ENCODE data around the gene TRPM2. TPM values are rescaled to one million over a fixed set of nuclear protein-coding genes. Genes with fewer than 3 reads are reported as not detected.

TRPM2 gene
- total and polyA plus RNA-seq, 2 of the 8 experiments (the other 6 are each of a cell fraction or from before 2014, with no cell fraction given): 0.27 to 0.28 TPM

- peaks cover 3 to 25% of the 10 kb centered on the region in 2 experiments; a peak in 3 of 4 replicates for H3K79me2 ChIP-seq (ENCODE audit: control insufficient read depth in 1 of 2, insufficient read depth in 2 of 2, low read length in 2 of 2)
- no peak overlapping the region for H2BK12ac ChIP-seq (ENCODE audit: low read depth, low read length)
- peaks cover 0 to 12% (median 4%) of the 10 kb centered on the region in 4 experiments; a peak in 4 of 8 replicates for H3K36me3 ChIP-seq (ENCODE audit: control insufficient read depth in 2 of 4, insufficient read depth in 4 of 4, low read length in 3 of 4)
- no peak overlapping the region for H4K8ac ChIP-seq (ENCODE audit: extremely low read depth, insufficient read depth, low read length)
- H3K79me1 ChIP-seq (ENCODE audit: low read depth, low read length): no peaks in the 10 kb centered on the region
- H2AFZ ChIP-seq (ENCODE audit: low read length): no peak overlapping the region
- H3K4me2 ChIP-seq (ENCODE audit: insufficient read depth in 1 of 2, low read depth in 2 of 2, low read length in 2 of 2): peak overlapping the region; percentile 65 to 92
- H3K4me1 ChIP-seq (replicated peaks in 1 of 4; ENCODE audit: control insufficient read depth in 3 of 4, insufficient read depth in 4 of 4, low read length in 3 of 4): peaks cover 0 to 3% (median 1%) of the 10 kb centered on the region in 4 experiments; a peak in 3 of 7 replicates
- FAIRE-seq: no peak
- H3K14ac ChIP-seq (ENCODE audit: insufficient read length): no peak overlapping the region
- H2BK15ac ChIP-seq (ENCODE audit: low read length): no peak overlapping the region
- H3K9ac ChIP-seq (replicated peaks in 1 of 4; ENCODE audit: extremely low read depth in 1 of 4, low read depth in 3 of 4, low read length in 3 of 4): peak overlapping the region in 3 of 4 experiments; percentile 56 to 59 (median 58); a peak in 3 of 7 replicates
- no peak overlapping the region for H4K5ac ChIP-seq (ENCODE audit: insufficient read length, low read depth, low read length)
- no peak overlapping the region for H3K18ac ChIP-seq (ENCODE audit: extremely low read depth, low read length)
- 63% methylated on average over 16 of the region's 16 CpGs; no CpG with 5 or more reads in 1 of the 2 experiments for WGBS, 2 experiments (ENCODE audit: extremely low coverage in 1 of 2, insufficient coverage in 1 of 2, insufficient read length in 1 of 2, insufficient replicate concordance in 2 of 2, low coverage in 1 of 2, low lambda C conversion rate in 2 of 2, missing lambda C conversion rate in 1 of 2)
- no peak overlapping the region for H3K4ac ChIP-seq (replicated peaks; ENCODE audit: insufficient read length, low read depth, low read length)
- no peak overlapping the region for H2BK20ac ChIP-seq (ENCODE audit: low read length)
- H3K27me3 ChIP-seq (replicated peaks in 1 of 4; ENCODE audit: control insufficient read depth in 3 of 4, extremely low read depth in 1 of 4, insufficient read depth in 3 of 4, low read length in 3 of 4): no peaks in the 10 kb centered on the region; a peak in 1 of 7 replicates
- peak overlapping the region; percentile 64 to 93 (median 67) for H3K4me3 ChIP-seq (ENCODE audit: extremely low read depth in 1 of 4, insufficient read depth in 2 of 4, low read depth in 3 of 4, low read length in 4 of 4)
- no peak for DNase-seq (ENCODE audit: low read depth in 1 of 2, low spot score in 2 of 2)
- H4K91ac ChIP-seq (replicated peaks; ENCODE audit: insufficient read length, low read length): no peak overlapping the region
- no peaks in the 10 kb centered on the region; the same call in 1 of the 2 replicates for H3K23me2 ChIP-seq (ENCODE audit: low read depth, low read length)
- no peak overlapping the region for H2BK120ac ChIP-seq (replicated peaks; ENCODE audit: low read depth, low read length)
- POLR2A ChIA-PET (ENCODE audit: partially characterized antibody): interaction anchor here (0.6 to 1.4 kb wide), 9 partner anchors 10 to 443 kb away, joined by 3 to 14 read pairs (median 3); partner anchors contain the start of gene PTTG1IP
- no peak overlapping the region for H3K56ac ChIP-seq (replicated peaks; ENCODE audit: insufficient read length, low read depth, low read length)
- no peak overlapping the region; the same call in 1 of the 2 replicates for H2BK5ac ChIP-seq (ENCODE audit: low read depth, low read length)
- no peaks in the 10 kb centered on the region for H4K20me1 ChIP-seq (replicated peaks in 1 of 2; ENCODE audit: control insufficient read depth in 1 of 2, insufficient read depth in 2 of 2, low read length in 2 of 2)
- no peak overlapping the region for H3K27ac ChIP-seq (ENCODE audit: low read depth, low read length)
- CTCF ChIA-PET (ENCODE audit: partially characterized antibody): interaction anchor here (0.9 to 1.3 kb wide), 5 partner anchors 18 to 314 kb away, joined by 3 to 5 read pairs (median 3); no protein-coding TSS in a partner anchor
- H3K23ac ChIP-seq (ENCODE audit: insufficient read length): no peak overlapping the region
- H2AK5ac ChIP-seq (ENCODE audit: low read depth, low read length): no peak overlapping the region
- peaks cover 0 to 6% of the 10 kb centered on the region in 2 experiments; a peak in 2 of 4 replicates for H3K9me3 ChIP-seq (ENCODE audit: insufficient read depth in 2 of 2, low read depth in 1 of 2, low read length in 1 of 2)
- TF ChIP-seq CBX8 (IDR thresholded peaks at IDR 0.05; ENCODE audit: borderline replicate concordance, low read depth, low read length): no peak
- TF ChIP-seq CTBP2 (IDR thresholded peaks at IDR 0.05; ENCODE audit: borderline replicate concordance, insufficient read depth, insufficient read length, low read length): no peak
- no peak for TF ChIP-seq SUZ12 (IDR thresholded peaks at IDR 0.05; ENCODE audit: low read length)
- TF ChIP-seq POU5F1 (IDR thresholded peaks at IDR 0.05; ENCODE audit: low read depth, low read length): no peak
- TF ChIP-seq ZNF274 (IDR thresholded peaks at IDR 0.05; ENCODE audit: borderline replicate concordance, extremely low read depth, low read length): no peak
- no peak for TF ChIP-seq SRF (IDR thresholded peaks at IDR 0.05; ENCODE audit: low read depth, low read length)
- no peak for TF ChIP-seq TBP (IDR thresholded peaks at IDR 0.05; ENCODE audit: low read depth, low read length)
- no peak for TF ChIP-seq RAD21 (IDR thresholded peaks at IDR 0.05 in 1 of 2, conservative IDR thresholded peaks at IDR 0.05 in 1 of 2; ENCODE audit: low read depth in 2 of 2, low read length in 2 of 2)
- no peak for TF ChIP-seq SIN3A (conservative IDR thresholded peaks at IDR 0.05 in 1 of 2, IDR thresholded peaks at IDR 0.05 in 1 of 2; ENCODE audit: low read depth in 1 of 2, low read length in 2 of 2)
Measured at GRCh38 chr21:44486302-44486701, 132.9 kb downstream of the TRPM2 start.

All from H1 (cell line).